H1 (cell line): ENCODE data around the gene CH25H. TPM values are rescaled to one million over a fixed set of nuclear protein-coding genes. Genes with fewer than 3 reads are reported as not detected.

Experiments
- CTCF ChIA-PET: fragments of 300-600 bp; sonication (Branson Sonifier 250); formaldehyde crosslinking; loops from one replicate; lab custom pipeline; 2021; ENCODE audit not compliant: partially characterized antibody; lab: Charles Lee
- POLR2A ChIA-PET: fragments of 300-600 bp; sonication (Branson Sonifier 250); formaldehyde crosslinking; loops from one replicate; lab custom pipeline; 2021; ENCODE audit warnings: inconsistent platforms; ENCODE audit not compliant: partially characterized antibody; lab: Charles Lee
- DNase-seq, 2 experiments: peaks; one replicate each; pipeline versions ENCODE4 v3.0.0 to v3.0.0-alpha.2; 2010 to 2022; ENCODE audit warnings: low spot score in 2 of 2, low read depth in 1 of 2, mixed read lengths in 1 of 2
- FAIRE-seq: peaks from 2 replicates; lab custom pipeline; 2011; peaks lifted over from hg19 to GRCh38; lab: Jason Lieb, UNC
- H2AFZ ChIP-seq: 2 replicates; pipeline ENCODE4 v1.8.1; 2012; ENCODE audit warnings: low read length, inconsistent platforms
- H2AK5ac ChIP-seq: 2 replicates; pipeline ENCODE4 v1.6.1; 2013; ENCODE audit warnings: low read depth, low read length
- H2BK120ac ChIP-seq: replicated peaks from 2 replicates; pipeline ENCODE3; 2013; ENCODE audit warnings: low read depth, low read length, inconsistent platforms
- H2BK12ac ChIP-seq: 2 replicates; pipeline ENCODE4 v1.6.1; 2013; ENCODE audit warnings: low read depth, low read length
- H2BK15ac ChIP-seq: 2 replicates; pipeline ENCODE4 v1.6.1; 2013; ENCODE audit warnings: low read length
- H2BK20ac ChIP-seq: 2 replicates; pipeline ENCODE4 v1.6.1; 2013; ENCODE audit warnings: low read length
- H2BK5ac ChIP-seq: 2 replicates; pipeline ENCODE4 v1.6.1; 2013; ENCODE audit warnings: low read depth, low read length
- H3K14ac ChIP-seq: 2 replicates; pipeline ENCODE4 v1.6.1; 2013; ENCODE audit warnings: inconsistent platforms; ENCODE audit not compliant: insufficient read length
- H3K18ac ChIP-seq: 2 replicates; pipeline ENCODE4 v1.6.1; 2013; ENCODE audit warnings: low read length; ENCODE audit errors: extremely low read depth
- H3K23ac ChIP-seq: 2 replicates; pipeline ENCODE4 v1.6.1; 2013; ENCODE audit warnings: inconsistent platforms; ENCODE audit not compliant: insufficient read length
- H3K23me2 ChIP-seq: 2 replicates; pipeline ENCODE4 v1.6.1; 2013; ENCODE audit warnings: low read depth, low read length
- H3K27ac ChIP-seq: 2 replicates; pipeline ENCODE4 v1.6.1; 2011; ENCODE audit warnings: low read depth, low read length, inconsistent platforms
- H3K27me3 ChIP-seq, 4 experiments: replicated peaks in 1 of 4; 1 replicate in 1 of 4; 2 replicates in 3 of 4; pipeline versions ENCODE4 v1.6.1 to v1.8.1; 2011 to 2013; ENCODE audit warnings: low read length in 3 of 4, mild to moderate bottlenecking in 3 of 4, inconsistent platforms in 2 of 4, mixed read lengths in 2 of 4, moderate library complexity in 1 of 4; ENCODE audit not compliant: control insufficient read depth in 3 of 4, insufficient read depth in 3 of 4; ENCODE audit errors: extremely low read depth in 1 of 4
- H3K36me3 ChIP-seq, 4 experiments: 2 replicates each; pipeline versions ENCODE4 v1.6.1 to v1.8.1; 2011 to 2013; ENCODE audit warnings: mild to moderate bottlenecking in 4 of 4, low read length in 3 of 4, moderate library complexity in 2 of 4, control low read depth in 1 of 4, inconsistent platforms in 1 of 4; ENCODE audit not compliant: insufficient read depth in 4 of 4, control insufficient read depth in 2 of 4
- H3K4ac ChIP-seq: replicated peaks from 2 replicates; pipeline ENCODE3; 2013; ENCODE audit warnings: low read length, low read depth, mixed read lengths, inconsistent platforms; ENCODE audit not compliant: insufficient read length
- H3K4me1 ChIP-seq, 4 experiments: replicated peaks in 1 of 4; 1 replicate in 1 of 4; 2 replicates in 3 of 4; pipeline versions ENCODE4 v1.6.1 to v1.8.1; 2011 to 2013; ENCODE audit warnings: low read length in 3 of 4, inconsistent platforms in 2 of 4, mixed read lengths in 1 of 4; ENCODE audit not compliant: insufficient read depth in 4 of 4, control insufficient read depth in 3 of 4
- H3K4me2 ChIP-seq, 2 experiments: 2 replicates each; pipeline versions ENCODE4 v1.6.1 to v1.8.1; 2011 to 2013; ENCODE audit warnings: low read depth in 2 of 2, low read length in 2 of 2, control low read depth in 1 of 2, inconsistent platforms in 1 of 2, mild to moderate bottlenecking in 1 of 2; ENCODE audit not compliant: insufficient read depth in 1 of 2
- H3K4me3 ChIP-seq, 4 experiments: fragments of 200-600, 300-600 bp in 1 of 4; sonication (generic), shearing (Covaris generic), sonication (Bioruptor Twin) in 1 of 4; 2 replicates each; pipeline versions ENCODE4 v1.5.1 to v1.8.1; 2011 to 2016; ENCODE audit warnings: low read length in 4 of 4, low read depth in 3 of 4, control low read depth in 2 of 4, inconsistent platforms in 2 of 4, mild to moderate bottlenecking in 2 of 4, mixed read lengths in 1 of 4, moderate library complexity in 1 of 4; ENCODE audit not compliant: insufficient read depth in 2 of 4; ENCODE audit errors: extremely low read depth in 1 of 4
- H3K56ac ChIP-seq: replicated peaks from 2 replicates; pipeline ENCODE3; 2013; ENCODE audit warnings: low read depth, mild to moderate bottlenecking, mixed read lengths, low read length, inconsistent platforms; ENCODE audit not compliant: insufficient read length
- H3K79me1 ChIP-seq: 2 replicates; pipeline ENCODE4 v1.6.1; 2013; ENCODE audit warnings: low read depth, low read length, control low read depth
- H3K79me2 ChIP-seq, 2 experiments: 2 replicates each; pipeline versions ENCODE4 v1.6.1 to v1.8.1; 2012 to 2013; ENCODE audit warnings: low read length in 2 of 2, mild to moderate bottlenecking in 2 of 2, inconsistent platforms in 1 of 2; ENCODE audit not compliant: insufficient read depth in 2 of 2, control insufficient read depth in 1 of 2
- H3K9ac ChIP-seq, 4 experiments: replicated peaks in 1 of 4; 1 replicate in 1 of 4; 2 replicates in 3 of 4; pipeline versions ENCODE4 v1.6.1 to v1.8.1; 2011 to 2013; ENCODE audit warnings: low read depth in 3 of 4, low read length in 3 of 4, control low read depth in 2 of 4, mild to moderate bottlenecking in 2 of 4, moderate library complexity in 2 of 4, inconsistent platforms in 1 of 4; ENCODE audit errors: extremely low read depth in 1 of 4
- H3K9me3 ChIP-seq, 2 experiments: 2 replicates each; pipeline versions ENCODE4 v1.6.1 to v1.8.1; 2012 to 2013; ENCODE audit warnings: mild to moderate bottlenecking in 2 of 2, moderate library complexity in 2 of 2, control low read depth in 1 of 2, inconsistent platforms in 1 of 2, low read depth in 1 of 2, low read length in 1 of 2, mixed read lengths in 1 of 2; ENCODE audit not compliant: insufficient read depth in 2 of 2
- H4K20me1 ChIP-seq, 2 experiments: replicated peaks in 1 of 2; 2 replicates each; pipeline versions ENCODE3 to v1.8.1; 2011 to 2013; ENCODE audit warnings: inconsistent platforms in 2 of 2, low read length in 2 of 2, mild to moderate bottlenecking in 1 of 2; ENCODE audit not compliant: insufficient read depth in 2 of 2, control insufficient read depth in 1 of 2
- H4K5ac ChIP-seq: 2 replicates; pipeline ENCODE4 v1.6.1; 2013; ENCODE audit warnings: low read length, low read depth, mixed read lengths, inconsistent platforms; ENCODE audit not compliant: insufficient read length
- H4K8ac ChIP-seq: 2 replicates; pipeline ENCODE4 v1.8.0; 2013; ENCODE audit warnings: mild to moderate bottlenecking, moderate library complexity, low read length, inconsistent platforms; ENCODE audit not compliant: insufficient read depth; ENCODE audit errors: extremely low read depth
- H4K91ac ChIP-seq: replicated peaks from 2 replicates; pipeline ENCODE3; 2013; ENCODE audit warnings: low read length, mixed read lengths, inconsistent platforms; ENCODE audit not compliant: insufficient read length
- CREB1 ChIP-seq: IDR thresholded peaks from 2 replicates; pipeline ENCODE4 v1.6.1; 2012; ENCODE audit warnings: inconsistent platforms
- EGR1 ChIP-seq: IDR thresholded peaks from 2 replicates; pipeline ENCODE4 v1.6.1; 2011; ENCODE audit warnings: low read depth, low read length, borderline replicate concordance
- GABPA ChIP-seq: IDR thresholded peaks from 2 replicates; pipeline ENCODE4 v1.6.1; 2011; ENCODE audit warnings: mild to moderate bottlenecking, low read length, moderate library complexity, borderline replicate concordance; ENCODE audit not compliant: insufficient read depth
- KDM4A ChIP-seq: IDR thresholded peaks from one replicate; pipeline ENCODE4 v1.7.1; 2012; ENCODE audit warnings: low read depth, mild to moderate bottlenecking, moderate library complexity, low read length, inconsistent platforms; ENCODE audit not compliant: severe bottlenecking
- PHF8 ChIP-seq: fragments of 200-600 bp; sonication (generic); conservative IDR thresholded peaks from 2 replicates; pipeline ENCODE4 v1.7.1; 2012; ENCODE audit warnings: low read depth, mild to moderate bottlenecking, inconsistent platforms, low read length, moderate library complexity
- WGBS, 2 experiments: shearing (Covaris generic) in 1 of 2; methylation state at CpG; one replicate each; pipeline versions ENCODE4 v1.1.6 to v1.1.7; 2013 to 2015; ENCODE audit warnings: low lambda C conversion rate in 2 of 2, mixed read lengths in 2 of 2, inconsistent platforms in 1 of 2, low coverage in 1 of 2, missing lambda C conversion rate in 1 of 2; ENCODE audit not compliant: insufficient replicate concordance in 2 of 2, insufficient coverage in 1 of 2, insufficient read length in 1 of 2; ENCODE audit errors: extremely low coverage in 1 of 2, missing lambda C conversion rate in 1 of 2; 5-methylcytosine and 5-hydroxymethylcytosine counted together
- polyA plus RNA-seq, 7 experiments: library from polyadenylated mRNA; depleted of rRNA in 3 of 7; stranded (reverse) in 5 of 7; unstranded in 2 of 7; fragments of >200 nt in 5 of 7; fragments of 200-250 nt in 2 of 7; gene quantifications; 1 replicate in 5 of 7; 2 replicates in 1 of 7; 4 replicates in 1 of 7; pipeline versions ENCODE4 v1.2.1 to v1.2.3, GENCODE V29; 2011 to 2013; ENCODE audit warnings: missing spikeins in 2 of 7, mixed read lengths in 2 of 7
- total RNA-seq: library from RNA; stranded (reverse); fragmentation: NEBNext Ultra II Directional; extraction: Animal tissue kit (Norgen Biotek cat#: 25700); gene quantifications from 2 replicates; pipeline ENCODE4 v1.2.1, GENCODE V29; 2021

The CH25H gene
- total and polyA plus RNA-seq, 2 of the 8 experiments (the other 6 are each of a cell fraction or from before 2014, with no cell fraction given) = 0.56 to 1.3 TPM

DNA sequence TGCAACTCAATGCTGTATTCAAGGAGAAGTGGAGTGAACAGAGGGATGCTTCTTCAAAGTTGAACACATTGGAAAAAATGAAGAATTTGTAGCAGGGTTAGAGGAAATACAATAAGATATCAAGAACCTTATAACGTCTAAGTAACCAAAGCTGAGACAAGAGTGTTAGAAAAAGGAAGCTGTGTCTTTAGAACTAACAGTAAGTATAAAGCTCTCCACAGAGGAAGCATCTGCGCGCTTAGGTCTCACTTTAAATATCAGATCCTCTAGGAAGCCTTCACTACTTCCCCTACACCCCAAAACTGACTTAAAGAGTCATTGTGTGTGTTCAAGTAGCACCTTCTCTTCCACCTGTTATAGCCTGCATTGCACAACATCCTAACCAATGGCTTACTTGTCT lies 43.0 kb downstream of the CH25H start:
- Histone ChIP-seq H3K36me3 (no peaks in the 10 kb centered on the region), H2BK120ac (no peak overlapping the region), H2AK5ac (no peak overlapping the region), H3K27ac (no peak overlapping the region), H3K79me1 (no peaks in the 10 kb centered on the region), H2BK12ac (no peak overlapping the region), H4K8ac (no peak overlapping the region), H3K18ac (no peak overlapping the region), H3K79me2 (no peaks in the 10 kb centered on the region), H3K14ac (no peak overlapping the region), H3K23me2 (no peaks in the 10 kb centered on the region), H3K4me3 (no peak overlapping the region), H3K56ac (no peak overlapping the region), H4K5ac (no peak overlapping the region), H2BK5ac (no peak overlapping the region), H3K4ac (no peak overlapping the region), H2BK15ac (no peak overlapping the region), H3K9ac (no peak overlapping the region), H3K4me1 (no peaks in the 10 kb centered on the region), H3K27me3 (no peaks in the 10 kb centered on the region), H2AFZ (no peak overlapping the region), H3K4me2 (no peak overlapping the region), H4K20me1 (no peaks in the 10 kb centered on the region), H3K23ac (no peak overlapping the region), H4K91ac (no peak overlapping the region), H3K9me3 (no peaks in the 10 kb centered on the region), H2BK20ac (no peak overlapping the region)
- FAIRE-seq = no peak
- no peak for DNase-seq
- POLR2A ChIA-PET = no interaction called here
- 92% methylated on average over 3 of the region's 3 CpGs; no CpG with 5 or more reads in 1 of the 2 experiments for WGBS, 2 experiments
- TF ChIP-seq EGR1 (no peak), KDM4A (no peak), CREB1 (no peak), GABPA (no peak), PHF8 (no peak)
- CTCF ChIA-PET = interaction anchor here (1.2 kb wide), 1 partner anchor 231 kb away, joined by 3 read pairs; no protein-coding TSS in a partner anchor
